Measurements from ENCODE around the gene PLCXD3.

DNA sequence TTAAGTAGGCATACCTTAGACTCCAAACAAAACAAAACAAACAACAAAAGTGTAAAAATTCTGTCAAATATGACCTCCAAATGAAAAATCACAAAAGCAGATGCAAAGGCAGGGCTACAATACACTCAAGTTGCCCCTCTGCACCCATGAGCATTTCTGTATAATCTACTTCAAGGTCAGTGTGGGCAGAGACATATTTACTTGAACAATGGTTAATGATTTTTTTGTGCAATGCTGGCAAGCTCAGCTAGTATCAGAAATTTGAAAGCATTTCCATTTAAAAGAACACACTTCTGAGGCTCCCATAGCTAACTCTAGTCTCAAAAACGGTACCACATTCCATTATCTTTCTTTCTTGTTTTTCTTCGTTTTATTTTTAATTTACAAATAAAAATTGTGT lies 57.9 kb downstream of the PLCXD3 start:
- TF ChIP-seq, protein P1, sequence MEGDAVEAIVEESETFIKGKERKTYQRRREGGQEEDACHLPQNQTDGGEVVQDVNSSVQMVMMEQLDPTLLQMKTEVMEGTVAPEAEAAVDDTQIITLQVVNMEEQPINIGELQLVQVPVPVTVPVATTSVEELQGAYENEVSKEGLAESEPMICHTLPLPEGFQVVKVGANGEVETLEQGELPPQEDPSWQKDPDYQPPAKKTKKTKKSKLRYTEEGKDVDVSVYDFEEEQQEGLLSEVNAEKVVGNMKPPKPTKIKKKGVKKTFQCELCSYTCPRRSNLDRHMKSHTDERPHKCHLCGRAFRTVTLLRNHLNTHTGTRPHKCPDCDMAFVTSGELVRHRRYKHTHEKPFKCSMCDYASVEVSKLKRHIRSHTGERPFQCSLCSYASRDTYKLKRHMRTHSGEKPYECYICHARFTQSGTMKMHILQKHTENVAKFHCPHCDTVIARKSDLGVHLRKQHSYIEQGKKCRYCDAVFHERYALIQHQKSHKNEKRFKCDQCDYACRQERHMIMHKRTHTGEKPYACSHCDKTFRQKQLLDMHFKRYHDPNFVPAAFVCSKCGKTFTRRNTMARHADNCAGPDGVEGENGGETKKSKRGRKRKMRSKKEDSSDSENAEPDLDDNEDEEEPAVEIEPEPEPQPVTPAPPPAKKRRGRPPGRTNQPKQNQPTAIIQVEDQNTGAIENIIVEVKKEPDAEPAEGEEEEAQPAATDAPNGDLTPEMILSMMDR (IDR thresholded peaks at IDR 0.05; ENCODE audit: low read depth, low read length) = no peak
- TF ChIP-seq EZH2phosphoT487 (IDR thresholded peaks at IDR 0.05; ENCODE audit: low read depth) = no peak
